Astrocyte (in vitro differentiated cells and primary cell): ENCODE measurements around the gene PRKCA. TPM values are rescaled to one million over a fixed set of nuclear protein-coding genes. Genes with fewer than 3 reads are reported as not detected.

Source experiments
- DNase-seq: peaks from one replicate; pipeline ENCODE4 v3.0.0-alpha.2; 2010; ENCODE audit warnings: low read depth
- FAIRE-seq: peaks from 2 replicates; lab custom pipeline; 2011; peaks lifted over from hg19 to GRCh38; lab: Jason Lieb, UNC
- H2AFZ ChIP-seq: 2 replicates; pipeline ENCODE4 v1.6.0; 2012; ENCODE audit warnings: low read depth, low read length, inconsistent platforms
- H3K27ac ChIP-seq: 2 replicates; pipeline ENCODE4 v1.5.1; 2011; ENCODE audit warnings: low read depth, low read length, inconsistent platforms
- H3K27me3 ChIP-seq: 2 replicates; pipeline ENCODE4 v1.6.0; 2011; ENCODE audit warnings: low read length, inconsistent platforms; ENCODE audit not compliant: insufficient read depth
- H3K36me3 ChIP-seq: 2 replicates; pipeline ENCODE4 v1.5.1; 2011; ENCODE audit warnings: low read length, inconsistent platforms; ENCODE audit not compliant: insufficient read depth
- H3K4me1 ChIP-seq: 2 replicates; pipeline ENCODE4 v1.5.1; 2011; ENCODE audit warnings: low read length, inconsistent platforms; ENCODE audit not compliant: insufficient read depth
- H3K4me2 ChIP-seq: 2 replicates; pipeline ENCODE4 v1.6.0; 2012; ENCODE audit warnings: low read length, inconsistent platforms
- H3K4me3 ChIP-seq: 2 replicates; pipeline ENCODE4 v1.5.1; 2011; ENCODE audit warnings: low read depth, mild to moderate bottlenecking, low read length, inconsistent platforms; ENCODE audit not compliant: insufficient read depth
- H3K79me2 ChIP-seq: 2 replicates; pipeline ENCODE4 v1.6.0; 2012; ENCODE audit warnings: mild to moderate bottlenecking, low read length, inconsistent platforms; ENCODE audit not compliant: insufficient read depth
- H3K9ac ChIP-seq: 2 replicates; pipeline ENCODE4 v1.6.0; 2012; ENCODE audit warnings: mild to moderate bottlenecking, low read length, inconsistent platforms
- H3K9me3 ChIP-seq: 2 replicates; pipeline ENCODE4 v1.5.1; 2012; ENCODE audit warnings: low read depth, mild to moderate bottlenecking, low read length, inconsistent platforms; ENCODE audit not compliant: insufficient read depth
- H4K20me1 ChIP-seq: 2 replicates; pipeline ENCODE4 v1.6.0; 2012; ENCODE audit warnings: low read length, inconsistent platforms; ENCODE audit not compliant: insufficient read depth
- H3K27ac Mint-ChIP-seq: one replicate; pipeline ENCODE4 v1.8.0; 2021; ENCODE audit warnings: mild to moderate bottlenecking, mixed read lengths; ENCODE audit not compliant: unreplicated experiment
- H3K27me3 Mint-ChIP-seq: one replicate; pipeline ENCODE4 v1.8.0; 2021; ENCODE audit warnings: low read depth, mixed read lengths; ENCODE audit not compliant: unreplicated experiment
- H3K36me3 Mint-ChIP-seq: one replicate; pipeline ENCODE4 v1.8.0; 2021; ENCODE audit warnings: low read depth, mixed read lengths; ENCODE audit not compliant: unreplicated experiment
- H3K4me1 Mint-ChIP-seq: one replicate; pipeline ENCODE4 v1.8.0; 2021; ENCODE audit warnings: low read depth, mixed read lengths; ENCODE audit not compliant: unreplicated experiment
- H3K4me3 Mint-ChIP-seq: one replicate; pipeline ENCODE4 v1.8.0; 2021; ENCODE audit warnings: mild to moderate bottlenecking, moderate library complexity, mixed read lengths; ENCODE audit not compliant: unreplicated experiment
- H3K9me3 Mint-ChIP-seq: one replicate; pipeline ENCODE4 v1.8.0; 2021; ENCODE audit warnings: mild to moderate bottlenecking, mixed read lengths; ENCODE audit not compliant: unreplicated experiment
- CTCF ChIP-seq: IDR thresholded peaks from 2 replicates; pipeline ENCODE4 v1.5.1; 2011; ENCODE audit warnings: low read depth, mild to moderate bottlenecking, inconsistent platforms, low read length, moderate library complexity; ENCODE audit not compliant: insufficient read depth
- EZH2 ChIP-seq: IDR thresholded peaks from 2 replicates; pipeline ENCODE4 v1.6.1; 2012; ENCODE audit warnings: mild to moderate bottlenecking, low read length, inconsistent platforms; ENCODE audit not compliant: insufficient read depth
- total RNA-seq: library from RNA; stranded (reverse); gene quantifications from 2 replicates; pipeline ENCODE4 v1.2.1, GENCODE V29; 2021

PRKCA gene
- total RNA-seq, 1 donor from 2014 or later, result 49.9 TPM

GRCh38 chr17:66438101-66438500 lies 135.7 kb downstream of the PRKCA start:
- DNase-seq (no peak), FAIRE-seq (no peak)
- H3K9ac ChIP-seq, result no peak overlapping the region
- Mint-ChIP-seq H3K27me3 (no peaks in the 10 kb centered on the region), H3K27ac (no peak overlapping the region), H3K4me3 (no peak overlapping the region), H3K36me3 (peaks cover 9% of the 10 kb centered on the region), H3K9me3 (no peaks in the 10 kb centered on the region), H3K4me1 (peaks cover 6% of the 10 kb centered on the region)
- H2AFZ ChIP-seq, result no peak overlapping the region
- H3K27ac ChIP-seq, result no peak overlapping the region
- H3K4me1 ChIP-seq, result peaks cover 2% of the 10 kb centered on the region
- H4K20me1 ChIP-seq, result peaks cover 42% of the 10 kb centered on the region
- no peak overlapping the region for H3K4me3 ChIP-seq
- no peaks in the 10 kb centered on the region for H3K27me3 ChIP-seq
- no peaks in the 10 kb centered on the region for H3K36me3 ChIP-seq
- H3K4me2 ChIP-seq, result no peak overlapping the region
- TF ChIP-seq CTCF (no peak), EZH2 (no peak)
- no peaks in the 10 kb centered on the region for H3K9me3 ChIP-seq
- H3K79me2 ChIP-seq, result peaks cover 47% of the 10 kb centered on the region

- peaks cover 3% of the 10 kb centered on the region for H3K9me3 ChIP-seq
- Mint-ChIP-seq H3K9me3 (peaks cover 4% of the 10 kb centered on the region), H3K4me1 (peaks cover 15% of the 10 kb centered on the region), H3K27ac (no peak overlapping the region), H3K4me3 (no peak overlapping the region), H3K27me3 (no peaks in the 10 kb centered on the region), H3K36me3 (peaks cover 20% of the 10 kb centered on the region)
- FAIRE-seq (no peak), DNase-seq (no peak)
- peaks cover 20% of the 10 kb centered on the region for H4K20me1 ChIP-seq
- H3K36me3 ChIP-seq, result no peaks in the 10 kb centered on the region
- H3K4me1 ChIP-seq, result peaks cover 9% of the 10 kb centered on the region
- H3K4me2 ChIP-seq, result no peak overlapping the region
- no peak overlapping the region for H3K27ac ChIP-seq
- H2AFZ ChIP-seq, result no peak overlapping the region
- TF ChIP-seq EZH2 (no peak), CTCF (no peak)
- no peak overlapping the region for H3K9ac ChIP-seq
- H3K27me3 ChIP-seq, result no peaks in the 10 kb centered on the region
- H3K4me3 ChIP-seq, result no peak overlapping the region
- peaks cover 39% of the 10 kb centered on the region for H3K79me2 ChIP-seq
Observed at GRCh38 chr17:66441101-66441661, 138.8 kb downstream of the PRKCA start.

- peaks cover 44% of the 10 kb centered on the region for H3K79me2 ChIP-seq
- H3K27ac Mint-ChIP-seq, result no peak overlapping the region
- DNase-seq (no peak), FAIRE-seq (no peak)
- H3K36me3 Mint-ChIP-seq, result peaks cover 24% of the 10 kb centered on the region
- H3K4me1 Mint-ChIP-seq, result peaks cover 22% of the 10 kb centered on the region
- peaks cover 13% of the 10 kb centered on the region for H3K4me1 ChIP-seq
- H3K9me3 ChIP-seq, result peaks cover 3% of the 10 kb centered on the region
- peaks cover 9% of the 10 kb centered on the region for H3K9me3 Mint-ChIP-seq
- no peak overlapping the region for H3K4me2 ChIP-seq
- no peak overlapping the region for H3K4me3 Mint-ChIP-seq
- H3K9ac ChIP-seq, result no peak overlapping the region
- no peaks in the 10 kb centered on the region for H3K36me3 ChIP-seq
- H4K20me1 ChIP-seq, result peaks cover 12% of the 10 kb centered on the region
- no peak overlapping the region for H2AFZ ChIP-seq
- H3K4me3 ChIP-seq, result no peak overlapping the region
- H3K27me3 Mint-ChIP-seq, result no peaks in the 10 kb centered on the region
- H3K27me3 ChIP-seq, result no peaks in the 10 kb centered on the region
- TF ChIP-seq CTCF (no peak), EZH2 (no peak)
- H3K27ac ChIP-seq, result no peak overlapping the region
Observed at GRCh38 chr17:66443166-66443565, 140.8 kb downstream of the PRKCA start.
